ENCODE results near the gene KRT15.

GRCh38 chr17:41539071-41539492, 20.4 kb upstream of the KRT15 start:
- no peak for TF ChIP-seq CTCF (IDR thresholded peaks at IDR 0.05)
- no peak for TF ChIP-seq EP300 (IDR thresholded peaks at IDR 0.05)
